GM18511 (cell line): Measurements from ENCODE around the gene FDXR.

Experiments used
- ATAC-seq: cut with Tn5 transposase; IDR thresholded peaks from one replicate; pipeline ENCODE4 v1.9.1; 2021; ENCODE audit warnings: mild to moderate bottlenecking, moderate library complexity; ENCODE audit not compliant: unreplicated experiment

FDXR gene

DNA sequence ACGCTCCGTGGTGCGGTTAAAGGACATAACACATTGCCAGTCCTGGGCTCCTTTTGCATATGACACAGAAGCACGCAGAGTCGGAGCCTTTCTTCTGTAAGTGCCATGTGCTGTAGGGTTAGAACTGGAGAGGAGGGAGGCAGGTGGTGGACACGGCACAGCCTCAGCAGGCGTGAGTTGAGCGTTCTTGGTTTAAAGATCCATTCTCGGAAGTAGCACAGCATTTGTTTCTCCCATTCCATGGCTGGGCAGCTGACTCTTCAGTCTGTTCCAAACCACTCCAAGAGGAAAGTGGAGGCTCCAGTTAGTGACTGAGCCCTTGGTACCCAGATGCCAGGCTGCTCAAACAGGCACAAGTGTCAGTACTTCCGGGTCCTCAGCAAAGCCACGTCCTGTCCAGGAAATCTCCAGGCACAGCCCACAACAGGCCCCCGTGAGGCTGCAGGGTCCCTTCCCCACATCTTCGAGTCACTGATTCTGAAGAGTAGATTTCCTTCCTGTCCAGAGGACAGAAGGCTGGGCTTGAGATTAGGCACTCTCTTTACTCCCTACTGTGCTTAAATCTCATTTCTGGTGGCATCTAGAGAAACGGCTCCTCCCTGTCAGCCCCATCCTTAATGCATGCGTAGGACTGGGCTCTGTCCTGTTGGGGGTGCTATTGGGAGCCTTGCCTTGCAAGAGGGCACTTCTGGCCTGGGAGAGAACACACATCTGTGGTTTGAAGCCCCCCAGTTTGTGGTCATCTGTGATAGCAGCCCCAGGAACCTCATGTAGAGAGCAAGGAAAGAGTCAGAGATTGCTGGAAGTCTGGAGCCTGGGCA, 57.0 kb downstream of the FDXR start:
- no peak for ATAC-seq

DNA sequence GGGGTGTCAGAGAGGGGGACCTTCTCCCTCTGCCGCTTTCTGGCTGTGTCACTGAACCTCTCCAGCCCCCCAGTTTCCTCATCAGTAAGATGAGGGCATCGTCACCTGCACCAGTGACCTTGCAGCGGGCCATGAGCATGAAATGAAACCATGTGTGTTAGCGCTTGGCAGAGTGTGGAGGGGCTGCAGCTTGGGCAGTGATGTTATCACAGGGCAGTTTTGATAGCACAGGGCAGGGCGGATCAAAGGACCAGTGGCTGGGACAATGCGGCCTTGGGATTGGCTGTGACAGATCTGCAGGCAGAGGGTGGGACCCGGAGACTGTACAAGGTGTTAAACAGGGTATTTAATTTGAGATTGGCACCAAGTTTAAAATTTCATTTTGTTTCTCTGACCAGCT, 57.7 kb downstream of the FDXR start:
- no peak for ATAC-seq

DNA sequence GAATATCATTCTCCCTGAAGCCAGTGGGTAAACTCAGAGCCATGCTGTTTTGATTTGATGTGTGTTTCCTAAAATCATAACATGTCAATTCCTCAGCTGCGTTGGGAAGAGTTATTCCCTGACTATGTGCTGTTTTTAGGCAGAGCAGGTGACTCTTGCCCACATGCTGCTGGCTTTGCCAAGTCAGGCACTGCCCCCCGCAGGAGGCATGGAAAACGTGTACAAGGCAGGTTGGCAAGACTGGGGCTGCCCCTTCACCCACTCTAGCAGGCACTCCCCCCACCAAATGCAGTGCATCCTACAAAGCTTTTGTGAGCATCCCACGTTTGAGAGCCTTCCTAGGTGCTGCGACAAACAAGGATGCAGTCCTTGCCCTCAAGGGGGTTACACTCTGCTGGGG, 58.3 kb downstream of the FDXR start:
- ATAC-seq, result no peak
